Liver (tissue), 9 donors: ENCODE data around the gene RPS14. TPM values are rescaled to one million over a fixed set of nuclear protein-coding genes. Genes with fewer than 3 reads are reported as not detected.

Experiments used
- DNase-seq: peaks from one replicate; pipeline ENCODE4 v3.0.0-alpha.2; 2017; ENCODE audit warnings: low spot score
- H3K27ac ChIP-seq, 2 donors: one replicate each; pipeline ENCODE4 v1.7.0; 2013; ENCODE audit warnings: inconsistent platforms in 2 of 2, low read length in 2 of 2, control low read depth in 1 of 2, low read depth in 1 of 2, mild to moderate bottlenecking in 1 of 2
- H3K27me3 ChIP-seq, 4 donors: one replicate each; pipeline versions ENCODE4 v1.6.1 to v1.7.0; 2013; ENCODE audit warnings: low read length in 3 of 4, inconsistent platforms in 1 of 4, mild to moderate bottlenecking in 1 of 4, moderate library complexity in 1 of 4; ENCODE audit not compliant: control insufficient read depth in 4 of 4, insufficient read depth in 4 of 4
- H3K36me3 ChIP-seq, 4 donors: one replicate each; pipeline versions ENCODE4 v1.6.1 to v1.7.0; 2013; ENCODE audit warnings: low read length in 3 of 4, mild to moderate bottlenecking in 3 of 4, low read depth in 1 of 4, moderate library complexity in 1 of 4; ENCODE audit not compliant: control insufficient read depth in 4 of 4, insufficient read depth in 3 of 4
- H3K4me1 ChIP-seq, 4 donors: one replicate each; pipeline versions ENCODE4 v1.6.1 to v1.7.0; 2013; ENCODE audit warnings: low read length in 3 of 4, mild to moderate bottlenecking in 3 of 4, moderate library complexity in 1 of 4; ENCODE audit not compliant: control insufficient read depth in 4 of 4, insufficient read depth in 4 of 4
- H3K4me3 ChIP-seq, 3 donors: one replicate each; pipeline versions ENCODE4 v1.6.1 to v1.7.0; 2013; ENCODE audit warnings: low read length in 3 of 3, control low read depth in 1 of 3, low read depth in 1 of 3, mild to moderate bottlenecking in 1 of 3
- H3K9ac ChIP-seq, 2 donors: one replicate each; pipeline ENCODE4 v1.7.0; 2013; ENCODE audit warnings: low read length in 2 of 2, mild to moderate bottlenecking in 2 of 2, moderate library complexity in 2 of 2, control low read depth in 1 of 2, low read depth in 1 of 2
- H3K9me3 ChIP-seq, 4 donors: one replicate each; pipeline versions ENCODE4 v1.6.1 to v1.7.0; 2013; ENCODE audit warnings: low read length in 3 of 4; ENCODE audit not compliant: control insufficient read depth in 4 of 4
- EGR1 ChIP-seq, 2 donors: IDR thresholded peaks; 2 replicates each; pipeline ENCODE4 v1.6.1; 2016 to 2018; ENCODE audit warnings: antibody characterized with exemption in 2 of 2, low read depth in 2 of 2
- FOXA1 ChIP-seq: IDR thresholded peaks from 2 replicates; pipeline ENCODE4 v1.6.1; 2016; ENCODE audit warnings: antibody characterized with exemption
- FOXA2 ChIP-seq: IDR thresholded peaks from 2 replicates; pipeline ENCODE4 v1.6.1; 2016; ENCODE audit warnings: antibody characterized with exemption
- GABPA ChIP-seq, 2 donors: IDR thresholded peaks in 1 of 2; conservative IDR thresholded peaks in 1 of 2; 2 replicates each; pipeline ENCODE4 v1.6.1; 2016; ENCODE audit warnings: antibody characterized with exemption in 2 of 2, mild to moderate bottlenecking in 1 of 2, moderate library complexity in 1 of 2
- HNF4A ChIP-seq, 2 donors: conservative IDR thresholded peaks; 2 replicates each; pipeline ENCODE4 v1.6.1; 2016; ENCODE audit warnings: antibody characterized with exemption in 2 of 2, mild to moderate bottlenecking in 2 of 2
- HNF4G ChIP-seq: IDR thresholded peaks from 2 replicates; pipeline ENCODE4 v1.6.1; 2016; ENCODE audit warnings: antibody characterized with exemption
- JUND ChIP-seq, 2 donors: IDR thresholded peaks; 2 replicates each; pipeline ENCODE4 v1.6.1; 2016; ENCODE audit warnings: antibody characterized with exemption in 2 of 2
- NR2F2 ChIP-seq: IDR thresholded peaks from 2 replicates; pipeline ENCODE4 v1.6.1; 2016; ENCODE audit warnings: antibody characterized with exemption
- RXRA ChIP-seq, 2 donors: IDR thresholded peaks; 2 replicates each; pipeline ENCODE4 v1.6.1; 2017 to 2018; ENCODE audit warnings: antibody characterized with exemption in 2 of 2, mild to moderate bottlenecking in 1 of 2
- SP1 ChIP-seq: IDR thresholded peaks from 2 replicates; pipeline ENCODE4 v1.6.1; 2018; ENCODE audit warnings: antibody characterized with exemption, mild to moderate bottlenecking
- TAF1 ChIP-seq: conservative IDR thresholded peaks from 2 replicates; pipeline ENCODE4 v1.6.1; 2016; ENCODE audit warnings: antibody characterized with exemption, mild to moderate bottlenecking
- YY1 ChIP-seq: IDR thresholded peaks from 2 replicates; pipeline ENCODE4 v1.6.1; 2016; ENCODE audit warnings: antibody characterized with exemption, mild to moderate bottlenecking
- ZBTB33 ChIP-seq: IDR thresholded peaks from 2 replicates; pipeline ENCODE4 v1.6.1; 2016; ENCODE audit warnings: antibody characterized with exemption
- WGBS: extraction: QIAGEN DNeasy Blood & Tissue Kit; methylation state at CpG from one replicate; pipeline ENCODE4 v1.1.7; 2013; 5-methylcytosine and 5-hydroxymethylcytosine counted together
- polyA plus RNA-seq, 2 donors: library from polyadenylated mRNA; stranded (reverse) in 1 of 2; unstranded in 1 of 2; fragments of 200-250 nt in 1 of 2; fragments of >200 nt in 1 of 2; fragmentation: Nextera tagmentation in 1 of 2; extraction: Ambion mirVana in 1 of 2; gene quantifications; one replicate each; pipeline versions ENCODE4 v1.2.1 to v1.2.3, GENCODE V29; 2013 to 2015
- total RNA-seq, 2 donors: library from RNA; depleted of rRNA; stranded (reverse); fragments of >200 nt; gene quantifications; one replicate each; pipeline ENCODE4 v1.2.3, GENCODE V29; 2014
- TF ChIP-seq, protein P1 (sequence below): fragments of 150-350 bp; IDR thresholded peaks from 2 replicates; pipeline ENCODE4 v1.5.1; 2017; ENCODE audit warnings: improper control_type of control experiment, low read depth, low read length; ENCODE audit not compliant: missing input control
- TF ChIP-seq, protein P2 (sequence below): IDR thresholded peaks from 2 replicates; pipeline ENCODE4 v1.6.1; 2016; ENCODE audit warnings: antibody characterized with exemption, mild to moderate bottlenecking
- TF ChIP-seq, protein P3 (sequence below): IDR thresholded peaks from 2 replicates; pipeline ENCODE4 v1.6.1; 2016; ENCODE audit warnings: antibody characterized with exemption
- TF ChIP-seq, protein P4 (sequence below): IDR thresholded peaks from 2 replicates; pipeline ENCODE4 v1.6.1; 2016; ENCODE audit warnings: antibody characterized with exemption
- donor health status: healthy.
- donor health status: healthy.
- donor health status: healthy.
- donor health status: healthy.
- donor health status: healthy.

The RPS14 gene
- total and polyA plus RNA-seq, 4 donors = 609 to 956 (median 885) TPM

- no peak for TF ChIP-seq JUND (IDR thresholded peaks at IDR 0.05)
- TF ChIP-seq, protein P1, sequence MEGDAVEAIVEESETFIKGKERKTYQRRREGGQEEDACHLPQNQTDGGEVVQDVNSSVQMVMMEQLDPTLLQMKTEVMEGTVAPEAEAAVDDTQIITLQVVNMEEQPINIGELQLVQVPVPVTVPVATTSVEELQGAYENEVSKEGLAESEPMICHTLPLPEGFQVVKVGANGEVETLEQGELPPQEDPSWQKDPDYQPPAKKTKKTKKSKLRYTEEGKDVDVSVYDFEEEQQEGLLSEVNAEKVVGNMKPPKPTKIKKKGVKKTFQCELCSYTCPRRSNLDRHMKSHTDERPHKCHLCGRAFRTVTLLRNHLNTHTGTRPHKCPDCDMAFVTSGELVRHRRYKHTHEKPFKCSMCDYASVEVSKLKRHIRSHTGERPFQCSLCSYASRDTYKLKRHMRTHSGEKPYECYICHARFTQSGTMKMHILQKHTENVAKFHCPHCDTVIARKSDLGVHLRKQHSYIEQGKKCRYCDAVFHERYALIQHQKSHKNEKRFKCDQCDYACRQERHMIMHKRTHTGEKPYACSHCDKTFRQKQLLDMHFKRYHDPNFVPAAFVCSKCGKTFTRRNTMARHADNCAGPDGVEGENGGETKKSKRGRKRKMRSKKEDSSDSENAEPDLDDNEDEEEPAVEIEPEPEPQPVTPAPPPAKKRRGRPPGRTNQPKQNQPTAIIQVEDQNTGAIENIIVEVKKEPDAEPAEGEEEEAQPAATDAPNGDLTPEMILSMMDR = no peak
- TF ChIP-seq YY1 = no peak
- TF ChIP-seq GABPA (IDR thresholded peaks at IDR 0.05 in 1 of 2, conservative IDR thresholded peaks at IDR 0.05 in 1 of 2) = no peak
- TF ChIP-seq, protein P2, sequence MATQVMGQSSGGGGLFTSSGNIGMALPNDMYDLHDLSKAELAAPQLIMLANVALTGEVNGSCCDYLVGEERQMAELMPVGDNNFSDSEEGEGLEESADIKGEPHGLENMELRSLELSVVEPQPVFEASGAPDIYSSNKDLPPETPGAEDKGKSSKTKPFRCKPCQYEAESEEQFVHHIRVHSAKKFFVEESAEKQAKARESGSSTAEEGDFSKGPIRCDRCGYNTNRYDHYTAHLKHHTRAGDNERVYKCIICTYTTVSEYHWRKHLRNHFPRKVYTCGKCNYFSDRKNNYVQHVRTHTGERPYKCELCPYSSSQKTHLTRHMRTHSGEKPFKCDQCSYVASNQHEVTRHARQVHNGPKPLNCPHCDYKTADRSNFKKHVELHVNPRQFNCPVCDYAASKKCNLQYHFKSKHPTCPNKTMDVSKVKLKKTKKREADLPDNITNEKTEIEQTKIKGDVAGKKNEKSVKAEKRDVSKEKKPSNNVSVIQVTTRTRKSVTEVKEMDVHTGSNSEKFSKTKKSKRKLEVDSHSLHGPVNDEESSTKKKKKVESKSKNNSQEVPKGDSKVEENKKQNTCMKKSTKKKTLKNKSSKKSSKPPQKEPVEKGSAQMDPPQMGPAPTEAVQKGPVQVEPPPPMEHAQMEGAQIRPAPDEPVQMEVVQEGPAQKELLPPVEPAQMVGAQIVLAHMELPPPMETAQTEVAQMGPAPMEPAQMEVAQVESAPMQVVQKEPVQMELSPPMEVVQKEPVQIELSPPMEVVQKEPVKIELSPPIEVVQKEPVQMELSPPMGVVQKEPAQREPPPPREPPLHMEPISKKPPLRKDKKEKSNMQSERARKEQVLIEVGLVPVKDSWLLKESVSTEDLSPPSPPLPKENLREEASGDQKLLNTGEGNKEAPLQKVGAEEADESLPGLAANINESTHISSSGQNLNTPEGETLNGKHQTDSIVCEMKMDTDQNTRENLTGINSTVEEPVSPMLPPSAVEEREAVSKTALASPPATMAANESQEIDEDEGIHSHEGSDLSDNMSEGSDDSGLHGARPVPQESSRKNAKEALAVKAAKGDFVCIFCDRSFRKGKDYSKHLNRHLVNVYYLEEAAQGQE = no peak
- TF ChIP-seq HNF4G = no peak
- no peak for TF ChIP-seq NR2F2
- no peak for TF ChIP-seq HNF4A (conservative IDR thresholded peaks at IDR 0.05)
- no peak for TF ChIP-seq FOXA1
- no peak for TF ChIP-seq FOXA2
- TF ChIP-seq, protein P3, sequence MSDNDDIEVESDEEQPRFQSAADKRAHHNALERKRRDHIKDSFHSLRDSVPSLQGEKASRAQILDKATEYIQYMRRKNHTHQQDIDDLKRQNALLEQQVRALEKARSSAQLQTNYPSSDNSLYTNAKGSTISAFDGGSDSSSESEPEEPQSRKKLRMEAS = no peak
- no peak for TF ChIP-seq EGR1 (IDR thresholded peaks at IDR 0.05; ENCODE audit: low read depth in 2 of 2)
- no peak for TF ChIP-seq SP1
- TF ChIP-seq, protein P4, sequence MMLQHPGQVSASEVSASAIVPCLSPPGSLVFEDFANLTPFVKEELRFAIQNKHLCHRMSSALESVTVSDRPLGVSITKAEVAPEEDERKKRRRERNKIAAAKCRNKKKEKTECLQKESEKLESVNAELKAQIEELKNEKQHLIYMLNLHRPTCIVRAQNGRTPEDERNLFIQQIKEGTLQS = no peak
- no peak for TF ChIP-seq RXRA (IDR thresholded peaks at IDR 0.05)
- no peak for TF ChIP-seq ZBTB33
- no peak for TF ChIP-seq TAF1
- no peaks in the 10 kb centered on the region for H3K9me3 ChIP-seq
- WGBS = 93% methylated on average over 7 of the region's 7 CpGs
- H3K27me3 ChIP-seq = no peaks in the 10 kb centered on the region
- no peak for DNase-seq
- H3K4me1 ChIP-seq = no peaks in the 10 kb centered on the region
- H3K36me3 ChIP-seq = peaks cover 15 to 75% (median 33%) of the 10 kb centered on the region in 4 donors
- H3K4me3 ChIP-seq = no peak overlapping the region
- no peak overlapping the region for H3K27ac ChIP-seq
- H3K9ac ChIP-seq = no peak overlapping the region
Measured at GRCh38 chr5:150392680-150393079, 56.9 kb downstream of the RPS14 start.

Other genes starting within 250 kb of the RPS14 start
- gene CAMK2A, start 160.0 kb downstream of the RPS14 start, total RNA-seq = under 1 TPM in 1 of 2 donors, not detected in 1; under 0.01 TPM
- not detected for gene CAMK2A, start 160.0 kb downstream of the RPS14 start, polyA plus RNA-seq
- under 1 TPM; 0.33 to 0.51 TPM for gene ARSI, start 146.8 kb downstream of the RPS14 start, total RNA-seq
- gene ARSI, start 146.8 kb downstream of the RPS14 start, polyA plus RNA-seq = under 1 TPM in 1 of 2 donors, not detected in 1; 0.23 TPM
- 1 to 10 TPM; 8.5 TPM for gene TCOF1, start 92.0 kb downstream of the RPS14 start, total RNA-seq
- 1 to 10 TPM; 3.2 to 4.4 TPM for gene TCOF1, start 92.0 kb downstream of the RPS14 start, polyA plus RNA-seq
- gene CD74, start 36.8 kb downstream of the RPS14 start, total RNA-seq = 100 to 1,000 TPM; 176 to 214 TPM
- 100 to 1,000 TPM; 299 to 327 TPM for gene CD74, start 36.8 kb downstream of the RPS14 start, polyA plus RNA-seq
- gene NDST1, start 58.4 kb upstream of the RPS14 start, total RNA-seq = 100 to 1,000 TPM in 1 of 2 donors, 10 to 100 TPM in 1; 39.5 to 103 TPM
- 10 to 100 TPM; 10.3 to 38.5 TPM for gene NDST1, start 58.4 kb upstream of the RPS14 start, polyA plus RNA-seq
- 10 to 100 TPM in 1 of 2 donors, 1 to 10 TPM in 1; 1.1 to 17.5 TPM for gene SYNPO, start 190.9 kb upstream of the RPS14 start, total RNA-seq
- gene SYNPO, start 190.9 kb upstream of the RPS14 start, polyA plus RNA-seq = 10 to 100 TPM in 1 of 2 donors, 1 to 10 TPM in 1; 3.9 to 36.6 TPM
- gene MYOZ3, start 211.5 kb upstream of the RPS14 start, total RNA-seq = under 1 TPM in 1 of 2 donors, not detected in 1; 0.09 TPM
- under 1 TPM; 0.03 to 0.04 TPM for gene MYOZ3, start 211.5 kb upstream of the RPS14 start, polyA plus RNA-seq